K562 (cell line): ENCODE measurements around the gene FHIT. TPM values are rescaled to one million over a fixed set of nuclear protein-coding genes. Genes with fewer than 3 reads are reported as not detected.

Experiments used
- ATAC-seq: fragments of 200-7000 bp; cut with Tn5 transposase; 3 replicates; pipeline ENCODE4 v1.9.1; 2020; ENCODE audit warnings: moderate library complexity
- BruUV-seq: library from RNA; stranded (reverse); fragments of 400-500 nt; replicated peaks from 2 replicates; lab custom pipeline; 2021; lab: Mats Ljungman, UMichigan
- CTCF ChIA-PET: fragments of 300-600 bp; formaldehyde crosslinking; extraction: SDS; loops from one replicate; lab custom pipeline; 2021; ENCODE audit warnings: low intra/inter-chr PET ratio; lab: Yijun Ruan, JAX
- POLR2A ChIA-PET: fragments of 300-600, 350-650 bp; sonication (Branson Sonifier 250); formaldehyde crosslinking; extraction: SDS; loops from one replicate; lab custom pipeline; 2021; ENCODE audit warnings: antibody characterized with exemption, inconsistent platforms; lab: Yijun Ruan, JAX
- DNase-seq, 4 experiments: peaks; one replicate each; pipeline versions ENCODE4 v3.0.0 to v3.0.0-alpha.2; 2011 to 2018; ENCODE audit warnings: low spot score in 3 of 4, mixed read lengths in 3 of 4; ENCODE audit errors: extremely low read depth in 1 of 4
- FAIRE-seq: peaks from 2 replicates; lab custom pipeline; 2011; peaks lifted over from hg19 to GRCh38; lab: Jason Lieb, UNC
- H2AFZ ChIP-seq: 2 replicates; pipeline ENCODE4 v1.6.0; 2011; ENCODE audit warnings: low read depth, low read length, control low read depth, inconsistent platforms
- H3K27ac ChIP-seq: fragments of 200-600 bp; 3 replicates; pipeline ENCODE4 v1.8.0; 2011; ENCODE audit warnings: low read depth, mild to moderate bottlenecking, control low read depth, inconsistent platforms, low read length, moderate library complexity, mixed read lengths; ENCODE audit errors: extremely low read depth
- H3K27me3 ChIP-seq, 2 experiments: fragments of 300-600 bp in 1 of 2; 2 replicates in 1 of 2; 3 replicates in 1 of 2; pipeline versions ENCODE4 v1.6.0 to v1.8.0; 2011; ENCODE audit warnings: inconsistent platforms in 2 of 2, low read length in 2 of 2, mild to moderate bottlenecking in 1 of 2, mixed read lengths in 1 of 2, moderate library complexity in 1 of 2; ENCODE audit not compliant: control insufficient read depth in 2 of 2, insufficient read depth in 2 of 2
- H3K36me3 ChIP-seq: fragments of 300-600 bp; 3 replicates; pipeline ENCODE4 v1.8.0; 2011; ENCODE audit warnings: mild to moderate bottlenecking, low read length, inconsistent platforms; ENCODE audit not compliant: control insufficient read depth, insufficient read depth
- H3K4me1 ChIP-seq, 2 experiments: fragments of 200-600 bp in 1 of 2; replicated peaks in 1 of 2; 2 replicates in 1 of 2; 3 replicates in 1 of 2; pipeline versions ENCODE4 v1.5.1 to v1.8.0; 2011; ENCODE audit warnings: inconsistent platforms in 2 of 2, low read length in 2 of 2, mild to moderate bottlenecking in 1 of 2, mixed read lengths in 1 of 2, moderate library complexity in 1 of 2; ENCODE audit not compliant: control insufficient read depth in 2 of 2, insufficient read depth in 2 of 2
- H3K4me2 ChIP-seq: 2 replicates; pipeline ENCODE4 v1.6.1; 2011; ENCODE audit warnings: low read length, control low read depth, inconsistent platforms, mixed read lengths; ENCODE audit not compliant: insufficient read depth
- H3K4me3 ChIP-seq: fragments of 200-600 bp; sonication (generic), shearing (Covaris generic); 2 replicates; pipeline ENCODE4 v1.5.1; 2016; ENCODE audit warnings: control low read depth, inconsistent platforms
- H3K79me2 ChIP-seq: fragments of 200-600 bp; 3 replicates; pipeline ENCODE4 v1.8.0; 2011; ENCODE audit warnings: low read length, inconsistent platforms; ENCODE audit not compliant: control insufficient read depth, insufficient read depth
- H3K9ac ChIP-seq, 2 experiments: 2 replicates each; pipeline versions ENCODE4 v1.6.0 to v1.6.1; 2011; ENCODE audit warnings: low read depth in 2 of 2, low read length in 2 of 2, control low read depth in 1 of 2, inconsistent platforms in 1 of 2, mild to moderate bottlenecking in 1 of 2, mixed read lengths in 1 of 2; ENCODE audit not compliant: insufficient read depth in 1 of 2
- H3K9me1 ChIP-seq: one replicate; pipeline ENCODE4 v1.6.0; 2011; ENCODE audit warnings: inconsistent platforms, mild to moderate bottlenecking, low read length, moderate library complexity; ENCODE audit not compliant: control insufficient read depth, insufficient read depth
- H3K9me3 ChIP-seq: replicated peaks from 2 replicates; pipeline ENCODE4 v1.5.1; 2011; ENCODE audit warnings: low read depth, low read length, inconsistent platforms; ENCODE audit not compliant: control insufficient read depth, insufficient read depth
- H4K20me1 ChIP-seq: replicated peaks from 2 replicates; pipeline ENCODE4 v1.6.1; 2011; ENCODE audit warnings: low read length, inconsistent platforms, mixed read lengths; ENCODE audit not compliant: control insufficient read depth, insufficient read depth
- ETS2 ChIP-seq: IDR thresholded peaks from 2 replicates; pipeline ENCODE4 v1.6.1; 2016; ENCODE audit warnings: borderline replicate concordance, missing genetic modification characterization, mild to moderate bottlenecking, moderate library complexity, missing compliant biosample characterization; ENCODE audit not compliant: poor library complexity, severe bottlenecking
- FOS ChIP-seq: IDR thresholded peaks from 3 replicates; pipeline ENCODE4 v1.6.1; 2011; ENCODE audit not compliant: insufficient read length; ENCODE audit errors: extremely low read depth
- HCFC1 ChIP-seq: IDR thresholded peaks from 2 replicates; pipeline ENCODE4 v1.6.1; 2012; ENCODE audit warnings: low read depth, low read length, improper control_type of control experiment
- HMG20B ChIP-seq: fragments of 250-450 bp; sonication (Bioruptor Pico); IDR thresholded peaks from 2 replicates; pipeline ENCODE4 v1.5.0; 2021; ENCODE audit warnings: mild to moderate bottlenecking
- HNRNPH1 ChIP-seq: fragments of 200-400 bp; formaldehyde crosslinking; optimal IDR thresholded peaks from 2 replicates; pipeline ENCODE3; 2017; ENCODE audit warnings: low read depth, mild to moderate bottlenecking, low read length, moderate library complexity
- NR2C1 ChIP-seq, 2 experiments: fragments of 450-650 bp; IDR thresholded peaks; 2 replicates each; pipeline ENCODE4 v1.6.1; 2017; ENCODE audit warnings: mild to moderate bottlenecking in 2 of 2, antibody characterized with exemption in 1 of 2, inconsistent platforms in 1 of 2, missing compliant biosample characterization in 1 of 2, missing genetic modification characterization in 1 of 2
- RBM34 ChIP-seq: fragments of 200-400 bp; formaldehyde crosslinking; IDR thresholded peaks from 2 replicates; pipeline ENCODE4 v1.6.1; 2018; ENCODE audit warnings: low read length, borderline replicate concordance; ENCODE audit not compliant: insufficient read depth
- SMAD2 ChIP-seq: fragments of 150-350 bp; IDR thresholded peaks from 2 replicates; pipeline ENCODE4 v1.6.1; 2014; ENCODE audit warnings: low read depth, mild to moderate bottlenecking, low read length
- SUPT5H ChIP-seq: fragments of 450-650 bp; IDR thresholded peaks from 2 replicates; pipeline ENCODE4 v1.6.1; 2016
- ZC3H11A ChIP-seq: IDR thresholded peaks from 2 replicates; pipeline ENCODE4 v1.6.1; 2012; ENCODE audit warnings: low read depth, low read length, improper control_type of control experiment
- ZFP30 ChIP-seq: fragments of 250-450 bp; sonication (Bioruptor Pico); IDR thresholded peaks from 2 replicates; pipeline ENCODE4 v1.8.0; 2022; ENCODE audit warnings: moderate library complexity, mild to moderate bottlenecking, inconsistent platforms, borderline replicate concordance
- ZNF184 ChIP-seq: sonication (generic); formaldehyde crosslinking; IDR thresholded peaks from 2 replicates; pipeline ENCODE4 v1.5.0; 2020; ENCODE audit warnings: missing genetic modification reagents
- ZNF324 ChIP-seq: fragments of 250-450 bp; sonication (Bioruptor Pico); IDR thresholded peaks from 2 replicates; pipeline ENCODE4 v1.4.0; 2020; ENCODE audit warnings: mild to moderate bottlenecking
- WGBS: fragments of 100-300 bp; shearing (Covaris generic); methylation state at CpG from one replicate; pipeline ENCODE4 v1.1.6; 2016; ENCODE audit warnings: low coverage, mixed read lengths; ENCODE audit not compliant: insufficient coverage; ENCODE audit errors: missing lambda C conversion rate; 5-methylcytosine and 5-hydroxymethylcytosine counted together
- in situ Hi-C: fragments of 300-500 bp; cut with MboI; formaldehyde crosslinking; loops from 4 replicates; pipeline ENCODE4 v1.15.0; 2018; ENCODE audit warnings: inconsistent platforms, mixed read lengths
- intact Hi-C: fragments of 100-400 bp; cut with micrococcal nuclease; formaldehyde crosslinking; loops from 2 replicates; pipeline ENCODE4 v1.14.2; 2022
- polyA plus RNA-seq, 8 experiments: library from polyadenylated mRNA; depleted of rRNA in 4 of 8; stranded (reverse) in 5 of 8; unstranded in 3 of 8; fragments of >200 nt; fragmentation: Nextera tagmentation in 2 of 8; fragmentation: Illumina TruSeq in 1 of 8; extraction: Ambion mirVana in 2 of 8; extraction: Trizol in 1 of 8; gene quantifications; 2 replicates each; pipeline versions ENCODE4 v1.2.1 to v1.2.3, GENCODE V29; 2011 to 2014; ENCODE audit warnings: inconsistent platforms in 1 of 8, missing spikeins in 1 of 8
- total RNA-seq, 7 experiments: library from RNA; depleted of rRNA in 6 of 7; stranded (reverse); fragments of >200 nt in 6 of 7; fragmentation: Illumina TruSeq in 2 of 7; extraction: Trizol in 2 of 7; gene quantifications; 2 replicates each; pipeline versions ENCODE4 v1.2.1 to v1.2.3, GENCODE V29; 2011 to 2021; ENCODE audit warnings: low replicate concordance in 1 of 7
- TF ChIP-seq, protein P1 (sequence below): fragments of 450-650 bp; IDR thresholded peaks from 2 replicates; pipeline ENCODE4 v1.6.1; 2017; ENCODE audit warnings: antibody characterized with exemption
- TF ChIP-seq, protein P2 (sequence below): fragments of 450-650 bp; formaldehyde crosslinking; IDR thresholded peaks from 2 replicates; pipeline ENCODE4 v1.4.0; 2022; ENCODE audit warnings: missing genetic modification characterization
- TF ChIP-seq, protein P3 (sequence below): sonication (generic); formaldehyde crosslinking; IDR thresholded peaks from 2 replicates; pipeline ENCODE4 v1.8.0; 2022; ENCODE audit warnings: mild to moderate bottlenecking, missing genetic modification reagents

FHIT gene
- total and polyA plus RNA-seq, 9 of the 15 experiments (the other 6 are each of a cell fraction or from before 2014, with no cell fraction given) = 1.7 to 9.1 (median 4.3) TPM

DNA sequence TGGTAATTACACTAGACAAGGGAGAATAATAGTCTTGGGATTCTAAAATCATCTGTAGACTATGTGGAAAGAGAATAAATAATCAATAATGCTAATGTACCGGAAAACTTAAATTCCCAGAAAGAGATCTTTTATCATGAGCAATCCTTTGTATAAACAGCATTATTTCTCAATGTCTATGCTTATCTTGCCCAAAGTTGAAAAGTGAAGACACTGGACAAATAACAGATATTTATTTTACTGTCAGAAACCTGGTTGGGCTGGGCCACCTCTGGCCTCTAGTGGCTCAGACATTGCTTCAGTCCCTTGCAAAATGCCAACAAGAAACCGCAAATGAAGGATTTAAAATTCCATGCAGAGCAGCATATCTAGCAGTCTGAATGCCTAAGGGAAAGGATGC lies 409.9 kb downstream of the FHIT start:
- DNase-seq = no peak
- ATAC-seq = no peak
- no peaks in the 10 kb centered on the region for H3K4me1 ChIP-seq
- no peaks in the 10 kb centered on the region for H3K36me3 ChIP-seq
- no peak overlapping the region for H3K4me3 ChIP-seq
- H3K9me3 ChIP-seq = no peaks in the 10 kb centered on the region
- WGBS = 62% methylated on average over 2 of the region's 2 CpGs
- no peaks in the 10 kb centered on the region for H4K20me1 ChIP-seq
- POLR2A ChIA-PET = no interaction called here
- CTCF ChIA-PET = no interaction called here
- no peak overlapping the region for H3K4me2 ChIP-seq
- no peak overlapping the region for H2AFZ ChIP-seq
- in situ Hi-C loops = no loop called here
- no TSS peak for BruUV-seq
- H3K27ac ChIP-seq = no peak overlapping the region
- no peak overlapping the region for H3K9ac ChIP-seq
- intact Hi-C loops = no loop called here
- no peak for FAIRE-seq
- no peaks in the 10 kb centered on the region for H3K79me2 ChIP-seq
- no peaks in the 10 kb centered on the region for H3K9me1 ChIP-seq
- no peaks in the 10 kb centered on the region for H3K27me3 ChIP-seq
- TF ChIP-seq RBM34 (no peak), SUPT5H (no peak), HNRNPH1 (no peak), HMG20B (CRISPR knock-in tag) (no peak), ZNF324 (CRISPR knock-in tag) (no peak), ZC3H11A (no peak), ETS2 (no peak), HCFC1 (no peak), SMAD2 (no peak), NR2C1 (IDR thresholded peaks at IDR 0.05) (no peak), NR2C1 (tag; IDR thresholded peaks at IDR 0.05) (no peak), FOS (no peak), ZNF184 (no peak), ZFP30 (CRISPR knock-in tag) (no peak)
- TF ChIP-seq, protein P1, sequence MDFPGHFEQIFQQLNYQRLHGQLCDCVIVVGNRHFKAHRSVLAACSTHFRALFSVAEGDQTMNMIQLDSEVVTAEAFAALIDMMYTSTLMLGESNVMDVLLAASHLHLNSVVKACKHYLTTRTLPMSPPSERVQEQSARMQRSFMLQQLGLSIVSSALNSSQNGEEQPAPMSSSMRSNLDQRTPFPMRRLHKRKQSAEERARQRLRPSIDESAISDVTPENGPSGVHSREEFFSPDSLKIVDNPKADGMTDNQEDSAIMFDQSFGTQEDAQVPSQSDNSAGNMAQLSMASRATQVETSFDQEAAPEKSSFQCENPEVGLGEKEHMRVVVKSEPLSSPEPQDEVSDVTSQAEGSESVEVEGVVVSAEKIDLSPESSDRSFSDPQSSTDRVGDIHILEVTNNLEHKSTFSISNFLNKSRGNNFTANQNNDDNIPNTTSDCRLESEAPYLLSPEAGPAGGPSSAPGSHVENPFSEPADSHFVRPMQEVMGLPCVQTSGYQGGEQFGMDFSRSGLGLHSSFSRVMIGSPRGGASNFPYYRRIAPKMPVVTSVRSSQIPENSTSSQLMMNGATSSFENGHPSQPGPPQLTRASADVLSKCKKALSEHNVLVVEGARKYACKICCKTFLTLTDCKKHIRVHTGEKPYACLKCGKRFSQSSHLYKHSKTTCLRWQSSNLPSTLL = no peak
- TF ChIP-seq, protein P2, sequence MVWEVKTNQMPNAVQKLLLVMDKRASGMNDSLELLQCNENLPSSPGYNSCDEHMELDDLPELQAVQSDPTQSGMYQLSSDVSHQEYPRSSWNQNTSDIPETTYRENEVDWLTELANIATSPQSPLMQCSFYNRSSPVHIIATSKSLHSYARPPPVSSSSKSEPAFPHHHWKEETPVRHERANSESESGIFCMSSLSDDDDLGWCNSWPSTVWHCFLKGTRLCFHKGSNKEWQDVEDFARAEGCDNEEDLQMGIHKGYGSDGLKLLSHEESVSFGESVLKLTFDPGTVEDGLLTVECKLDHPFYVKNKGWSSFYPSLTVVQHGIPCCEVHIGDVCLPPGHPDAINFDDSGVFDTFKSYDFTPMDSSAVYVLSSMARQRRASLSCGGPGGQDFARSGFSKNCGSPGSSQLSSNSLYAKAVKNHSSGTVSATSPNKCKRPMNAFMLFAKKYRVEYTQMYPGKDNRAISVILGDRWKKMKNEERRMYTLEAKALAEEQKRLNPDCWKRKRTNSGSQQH (CRISPR knock-in tag) = no peak
- TF ChIP-seq, protein P3, sequence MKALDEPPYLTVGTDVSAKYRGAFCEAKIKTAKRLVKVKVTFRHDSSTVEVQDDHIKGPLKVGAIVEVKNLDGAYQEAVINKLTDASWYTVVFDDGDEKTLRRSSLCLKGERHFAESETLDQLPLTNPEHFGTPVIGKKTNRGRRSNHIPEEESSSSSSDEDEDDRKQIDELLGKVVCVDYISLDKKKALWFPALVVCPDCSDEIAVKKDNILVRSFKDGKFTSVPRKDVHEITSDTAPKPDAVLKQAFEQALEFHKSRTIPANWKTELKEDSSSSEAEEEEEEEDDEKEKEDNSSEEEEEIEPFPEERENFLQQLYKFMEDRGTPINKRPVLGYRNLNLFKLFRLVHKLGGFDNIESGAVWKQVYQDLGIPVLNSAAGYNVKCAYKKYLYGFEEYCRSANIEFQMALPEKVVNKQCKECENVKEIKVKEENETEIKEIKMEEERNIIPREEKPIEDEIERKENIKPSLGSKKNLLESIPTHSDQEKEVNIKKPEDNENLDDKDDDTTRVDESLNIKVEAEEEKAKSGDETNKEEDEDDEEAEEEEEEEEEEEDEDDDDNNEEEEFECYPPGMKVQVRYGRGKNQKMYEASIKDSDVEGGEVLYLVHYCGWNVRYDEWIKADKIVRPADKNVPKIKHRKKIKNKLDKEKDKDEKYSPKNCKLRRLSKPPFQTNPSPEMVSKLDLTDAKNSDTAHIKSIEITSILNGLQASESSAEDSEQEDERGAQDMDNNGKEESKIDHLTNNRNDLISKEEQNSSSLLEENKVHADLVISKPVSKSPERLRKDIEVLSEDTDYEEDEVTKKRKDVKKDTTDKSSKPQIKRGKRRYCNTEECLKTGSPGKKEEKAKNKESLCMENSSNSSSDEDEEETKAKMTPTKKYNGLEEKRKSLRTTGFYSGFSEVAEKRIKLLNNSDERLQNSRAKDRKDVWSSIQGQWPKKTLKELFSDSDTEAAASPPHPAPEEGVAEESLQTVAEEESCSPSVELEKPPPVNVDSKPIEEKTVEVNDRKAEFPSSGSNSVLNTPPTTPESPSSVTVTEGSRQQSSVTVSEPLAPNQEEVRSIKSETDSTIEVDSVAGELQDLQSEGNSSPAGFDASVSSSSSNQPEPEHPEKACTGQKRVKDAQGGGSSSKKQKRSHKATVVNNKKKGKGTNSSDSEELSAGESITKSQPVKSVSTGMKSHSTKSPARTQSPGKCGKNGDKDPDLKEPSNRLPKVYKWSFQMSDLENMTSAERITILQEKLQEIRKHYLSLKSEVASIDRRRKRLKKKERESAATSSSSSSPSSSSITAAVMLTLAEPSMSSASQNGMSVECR (CRISPR knock-in tag) = no peak
